ENCODE data around the gene LYAR.

Gene LYAR

DNA sequence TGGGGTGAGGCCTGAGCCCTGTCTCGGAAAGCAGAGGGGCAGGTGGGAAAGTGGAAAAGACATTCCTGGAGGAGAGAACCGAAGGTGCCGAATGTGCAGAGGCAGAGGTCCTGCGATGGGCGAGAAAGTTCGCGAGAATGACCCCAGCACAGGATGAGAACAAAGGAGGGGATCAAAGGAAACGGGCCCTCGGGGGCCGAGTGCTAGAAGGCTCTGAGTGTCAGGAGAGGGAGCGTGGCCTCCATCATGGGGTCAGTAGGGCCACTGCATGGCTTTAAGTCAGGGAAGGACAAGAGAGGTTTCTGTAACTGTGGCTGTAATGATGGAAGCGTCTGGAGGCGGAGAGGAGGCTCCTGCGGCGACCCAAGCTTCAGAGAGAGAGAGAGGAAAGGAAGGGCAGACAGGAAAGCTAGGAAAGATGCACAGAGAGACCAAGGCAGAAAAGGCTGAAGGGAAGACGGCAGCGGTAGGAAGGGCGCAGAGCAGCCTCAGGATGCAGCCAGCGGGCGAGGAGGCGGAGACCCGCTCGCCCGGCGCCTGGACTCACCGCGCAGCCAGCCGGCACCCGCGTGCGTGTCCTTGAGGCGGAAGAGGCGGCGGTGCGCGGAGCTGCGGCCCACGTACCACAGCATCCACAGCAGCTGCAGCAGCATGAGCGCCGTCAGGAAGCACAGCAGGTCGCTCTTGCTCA lies 63.9 kb downstream of the LYAR start:
- in situ Hi-C loops (cut with HindIII; ENCODE audit: low sequenced_read_pairs) = no loop called here

Measured in endothelial cell of hepatic sinusoid (primary cell).